Measurements from ENCODE around the gene CMTM6.
A peak's percentile ranks its signal among the peaks of the same experiment; 100 is the strongest.
"Not testable (repeated sequence)": the region's sequence is repeated elsewhere in the genome, so short reads cannot be mapped to it uniquely, and the experiment has no call there.

CMTM6 gene

DNA sequence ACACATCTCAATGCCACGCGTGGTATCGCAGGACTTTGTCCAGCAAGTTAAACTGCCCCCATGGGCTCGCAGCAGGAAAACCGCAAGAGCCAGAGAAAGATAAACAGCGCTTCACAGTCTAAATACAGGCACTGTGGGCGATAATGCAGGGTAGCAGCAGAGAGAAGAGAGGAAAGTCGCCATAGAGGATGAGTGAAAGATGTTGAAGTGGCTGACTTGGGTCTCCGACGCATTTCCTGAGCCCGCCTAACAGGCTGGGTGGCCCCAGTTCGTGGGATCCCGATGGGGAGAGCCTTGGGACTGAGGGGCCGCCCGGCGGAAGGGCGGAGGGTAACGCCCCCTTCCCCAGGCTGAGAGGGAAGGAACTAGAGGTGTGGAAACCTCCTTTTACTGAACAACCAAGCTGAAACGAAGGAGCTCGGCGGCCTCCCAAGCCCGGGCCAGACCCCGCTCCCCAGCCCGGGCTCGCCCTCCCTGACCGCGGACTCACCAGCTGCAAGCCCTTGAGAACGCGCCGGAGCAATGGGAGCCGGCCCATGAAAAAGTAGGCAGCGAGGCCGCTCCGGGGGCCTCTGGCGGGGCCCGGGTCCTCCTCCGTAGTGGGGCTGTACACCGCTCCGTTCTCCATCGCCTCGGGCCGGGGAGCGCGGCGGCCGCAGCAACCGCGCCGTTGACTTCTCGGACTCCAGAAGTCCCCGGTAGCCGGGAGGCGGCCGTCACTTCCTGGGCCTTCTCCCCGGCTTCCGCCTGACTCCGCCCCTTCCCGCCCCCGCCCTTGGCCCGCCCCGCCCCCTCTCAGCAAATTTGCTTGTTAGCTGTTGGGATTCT is at the start of gene CMTM6:
Gene CMTM6, minus strand, starts transcription at position 735 of the 828 bp plus-strand sequence. Its CDS starts 107 bp downstream, at position 628.
- DNase-seq (ENCODE audit: low read depth in 2 of 2), result peak; percentile 62 to 63

GRCh38 chr3:32552013-32552412 is 49.4 kb upstream of the CMTM6 start:
- no peak for DNase-seq (ENCODE audit: low read depth in 2 of 2)

- no peak for DNase-seq (ENCODE audit: low read depth in 2 of 2)
Observed at GRCh38 chr3:32551496-32551895, 48.8 kb upstream of the CMTM6 start.

DNA sequence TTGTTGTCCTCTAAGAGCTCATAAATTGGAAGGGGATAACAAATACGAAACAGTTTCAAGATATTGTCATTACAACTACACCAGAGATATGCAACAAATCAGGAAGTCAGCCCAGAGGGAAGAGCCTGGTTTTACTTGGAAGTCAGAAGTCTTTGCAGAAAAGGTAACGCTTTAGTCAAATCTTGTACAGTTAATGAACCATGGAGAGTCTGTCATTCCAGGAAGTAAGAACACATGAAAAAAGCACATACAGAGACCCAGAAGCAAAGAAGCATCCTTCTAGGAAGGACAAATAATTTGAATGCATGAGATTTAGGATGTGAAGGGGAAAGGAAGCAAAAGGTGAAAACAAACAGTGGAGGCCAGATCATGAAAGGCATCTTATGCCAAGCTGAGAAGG is 48.4 kb upstream of the CMTM6 start:
- no peak for DNase-seq (ENCODE audit: low read depth in 2 of 2)

DNA sequence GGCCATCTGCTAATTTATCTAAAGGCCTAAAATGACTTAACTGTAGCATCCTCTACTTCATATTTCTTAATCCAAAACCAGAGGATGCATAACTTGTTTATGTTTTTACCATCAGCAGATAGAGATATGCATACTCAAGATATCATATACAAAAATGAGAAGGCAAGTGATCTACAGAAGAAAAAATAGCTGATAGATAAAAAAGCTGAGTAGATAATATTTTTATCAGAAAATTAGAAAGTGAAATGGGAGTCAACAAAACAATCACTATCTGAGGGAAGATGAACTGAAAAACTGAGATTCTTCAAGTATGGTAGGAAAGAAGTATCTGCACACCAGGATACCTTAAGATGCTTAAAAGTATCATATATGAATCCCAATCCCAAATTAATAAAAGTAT is 42.7 kb upstream of the CMTM6 start:
- no peak for DNase-seq (ENCODE audit: low read depth in 2 of 2)

GRCh38 chr3:32544894-32545293 is 42.2 kb upstream of the CMTM6 start:
- DNase-seq (ENCODE audit: low read depth in 2 of 2), result no peak

- DNase-seq (ENCODE audit: low read depth in 2 of 2), result no peak
Observed at GRCh38 chr3:32542807-32543206, 40.2 kb upstream of the CMTM6 start.

DNA sequence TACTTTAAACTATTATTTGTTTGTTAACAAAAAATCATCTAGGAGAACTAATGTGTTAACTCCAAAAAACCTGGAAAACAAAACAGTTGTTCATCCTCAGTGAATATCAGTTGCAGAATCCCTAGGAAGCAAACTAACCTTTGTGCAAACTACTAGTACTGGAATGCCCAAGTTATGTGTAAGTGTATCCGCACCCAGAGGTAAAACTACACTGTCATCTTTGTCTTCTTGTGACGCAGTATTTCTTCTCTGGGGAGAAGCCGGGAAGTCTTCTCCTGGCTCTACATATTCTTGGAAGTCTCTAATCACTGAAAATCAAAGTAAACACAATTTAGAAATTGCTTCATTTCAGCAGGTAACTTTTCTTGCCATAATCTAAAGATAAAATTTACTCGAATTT is 38.2 kb upstream of the CMTM6 start:
- DNase-seq (ENCODE audit: low read depth in 2 of 2), result no peak

- DNase-seq (ENCODE audit: low read depth in 2 of 2), result no peak
Observed at GRCh38 chr3:32532434-32532833, 29.8 kb upstream of the CMTM6 start.

DNA sequence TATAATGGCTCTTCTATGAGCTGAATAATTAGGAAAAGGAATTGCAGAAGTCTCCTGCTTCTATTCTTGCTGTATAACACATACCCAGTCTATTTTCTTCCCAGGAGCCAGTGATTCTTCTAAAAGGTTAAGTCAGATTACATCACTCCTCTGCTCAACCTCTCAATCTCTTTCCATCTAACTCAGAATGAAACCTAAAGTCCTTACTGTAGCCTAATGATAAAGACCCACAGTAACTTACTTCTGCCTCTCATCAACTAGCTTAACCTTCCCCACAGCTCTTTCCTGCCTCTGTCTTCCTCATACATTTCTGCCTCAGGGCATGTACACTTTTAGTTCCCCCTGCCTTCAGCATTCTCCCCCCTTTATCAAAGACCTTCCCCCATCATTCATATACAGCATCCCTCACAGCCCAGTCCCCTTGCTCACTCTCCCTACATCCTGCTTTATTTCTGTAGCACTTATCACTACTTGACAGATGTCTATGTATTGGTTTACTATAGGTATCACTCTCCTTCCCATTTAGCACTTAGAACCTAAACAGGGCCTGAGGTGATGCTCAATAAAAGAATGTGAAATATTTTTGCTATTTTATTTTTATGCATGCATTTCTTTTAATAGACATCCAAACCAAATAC is 28.5 kb upstream of the CMTM6 start:
- DNase-seq (ENCODE audit: low read depth in 2 of 2), result no peak

DNA sequence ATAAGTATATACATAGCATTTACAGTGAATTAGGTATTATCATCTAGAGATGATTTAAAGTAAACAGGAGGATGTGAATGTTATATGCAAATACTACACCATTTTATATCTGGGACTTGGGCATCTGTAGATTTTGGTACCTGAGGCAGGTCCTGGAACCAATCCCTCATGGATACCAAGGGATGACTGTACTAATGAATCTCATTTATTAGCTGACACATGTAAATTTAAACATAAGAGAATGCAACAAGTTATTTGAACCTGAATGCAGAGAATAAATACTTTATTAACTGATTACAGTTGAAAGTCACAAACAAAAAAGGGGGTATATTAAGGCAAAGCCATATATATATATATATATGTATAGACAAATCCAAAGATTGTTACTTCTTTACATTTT is 23.1 kb upstream of the CMTM6 start:
- DNase-seq (ENCODE audit: low read depth in 2 of 2), result no peak

DNA sequence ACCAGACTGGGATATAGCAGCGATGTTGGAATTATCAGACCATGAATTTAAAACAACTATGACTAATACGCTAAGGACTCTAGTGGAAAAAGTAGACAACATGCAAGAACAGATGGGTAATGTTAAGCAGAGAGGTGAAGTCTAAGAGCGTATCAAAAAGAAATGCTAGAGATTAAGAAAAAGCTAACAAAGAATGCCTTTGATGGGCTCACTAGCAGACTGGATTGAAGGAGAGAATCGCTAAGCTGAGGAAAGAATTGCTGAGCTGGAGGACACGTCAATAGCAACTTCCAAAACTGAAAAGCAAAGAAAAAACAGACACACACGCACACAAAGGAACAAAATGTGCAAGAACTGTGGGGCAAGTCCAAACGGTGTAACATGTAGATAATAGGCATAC is 20.0 kb upstream of the CMTM6 start:
- DNase-seq (ENCODE audit: low read depth in 2 of 2), result no peak

DNA sequence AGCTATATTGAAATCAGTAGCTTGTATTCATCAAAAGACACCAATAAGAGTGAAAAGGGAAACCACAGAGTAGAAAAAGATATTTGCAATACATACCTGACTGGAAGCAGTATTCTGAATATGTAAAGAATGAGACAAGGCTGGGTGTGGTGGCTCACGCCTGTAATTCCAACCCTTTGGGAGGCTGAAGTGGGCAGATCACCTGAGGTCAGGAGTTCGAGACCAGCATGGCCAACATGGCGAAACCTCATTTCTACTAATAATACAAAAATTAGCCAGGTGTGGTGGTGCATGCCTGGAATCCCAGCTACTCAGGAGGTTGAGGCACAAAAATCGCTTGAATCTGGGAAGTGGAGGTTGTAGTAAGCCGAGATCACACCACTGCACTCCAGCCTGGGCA is 16.3 kb upstream of the CMTM6 start:
- DNase-seq (ENCODE audit: low read depth in 2 of 2), result not testable (repeated sequence)

GRCh38 chr3:32516751-32517150 is 14.1 kb upstream of the CMTM6 start:
- DNase-seq (ENCODE audit: low read depth in 2 of 2), result not testable (repeated sequence)

DNA sequence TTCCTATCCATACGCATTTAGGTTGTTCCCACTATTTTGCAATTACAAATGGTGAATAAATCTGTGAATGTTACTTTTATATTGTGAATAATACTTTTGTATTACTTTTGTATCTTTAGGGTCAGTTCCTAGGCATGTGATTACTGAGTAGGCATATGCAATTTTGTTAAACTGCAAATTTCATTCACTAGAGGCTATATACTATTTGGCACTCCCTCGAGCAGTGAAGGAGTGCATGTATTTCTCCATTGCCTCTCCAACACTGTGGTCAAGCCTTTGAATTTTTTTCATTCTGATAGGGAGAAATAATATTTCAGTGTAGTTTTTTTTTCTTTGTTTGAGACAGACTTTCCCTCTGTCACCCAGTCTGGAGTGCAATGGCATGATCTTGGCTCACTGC is 8.4 kb upstream of the CMTM6 start:
- DNase-seq (ENCODE audit: low read depth in 2 of 2), result no peak

- peak in 1 of 2 experiments; percentile 44 for DNase-seq (ENCODE audit: low read depth in 2 of 2)
Observed at GRCh38 chr3:32510075-32510724, 7.5 kb upstream of the CMTM6 start.

DNA sequence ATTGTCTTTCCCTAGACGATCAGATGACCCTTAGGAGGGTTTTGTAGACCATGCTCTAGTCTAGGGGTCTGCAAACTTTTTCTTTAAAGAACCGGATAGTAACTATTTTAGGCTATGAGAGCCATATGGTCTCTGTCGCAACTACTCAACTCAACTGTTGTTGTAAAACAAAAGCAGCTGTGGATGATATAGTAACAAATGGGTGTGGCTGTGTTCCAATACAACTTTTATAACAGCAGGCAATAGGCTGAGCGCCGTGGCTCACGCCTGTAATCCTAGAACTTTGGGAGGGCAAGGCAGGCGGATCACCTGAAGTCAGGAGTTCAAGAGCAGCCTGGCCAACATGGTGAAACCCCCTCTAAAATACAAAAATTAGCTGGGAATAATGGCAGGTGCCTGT is 6.1 kb upstream of the CMTM6 start:
- DNase-seq (ENCODE audit: low read depth in 2 of 2), result no peak

GRCh38 chr3:32506466-32506865 is 3.8 kb upstream of the CMTM6 start:
- DNase-seq (ENCODE audit: low read depth in 2 of 2), result no peak

- DNase-seq (ENCODE audit: low read depth in 2 of 2), result no peak
Observed at GRCh38 chr3:32502946-32503286, 264 bp upstream of the CMTM6 start.

- DNase-seq (ENCODE audit: low read depth in 2 of 2), result no peak
Observed at GRCh38 chr3:32501783-32502117, 902 bp downstream of the CMTM6 start.

DNA sequence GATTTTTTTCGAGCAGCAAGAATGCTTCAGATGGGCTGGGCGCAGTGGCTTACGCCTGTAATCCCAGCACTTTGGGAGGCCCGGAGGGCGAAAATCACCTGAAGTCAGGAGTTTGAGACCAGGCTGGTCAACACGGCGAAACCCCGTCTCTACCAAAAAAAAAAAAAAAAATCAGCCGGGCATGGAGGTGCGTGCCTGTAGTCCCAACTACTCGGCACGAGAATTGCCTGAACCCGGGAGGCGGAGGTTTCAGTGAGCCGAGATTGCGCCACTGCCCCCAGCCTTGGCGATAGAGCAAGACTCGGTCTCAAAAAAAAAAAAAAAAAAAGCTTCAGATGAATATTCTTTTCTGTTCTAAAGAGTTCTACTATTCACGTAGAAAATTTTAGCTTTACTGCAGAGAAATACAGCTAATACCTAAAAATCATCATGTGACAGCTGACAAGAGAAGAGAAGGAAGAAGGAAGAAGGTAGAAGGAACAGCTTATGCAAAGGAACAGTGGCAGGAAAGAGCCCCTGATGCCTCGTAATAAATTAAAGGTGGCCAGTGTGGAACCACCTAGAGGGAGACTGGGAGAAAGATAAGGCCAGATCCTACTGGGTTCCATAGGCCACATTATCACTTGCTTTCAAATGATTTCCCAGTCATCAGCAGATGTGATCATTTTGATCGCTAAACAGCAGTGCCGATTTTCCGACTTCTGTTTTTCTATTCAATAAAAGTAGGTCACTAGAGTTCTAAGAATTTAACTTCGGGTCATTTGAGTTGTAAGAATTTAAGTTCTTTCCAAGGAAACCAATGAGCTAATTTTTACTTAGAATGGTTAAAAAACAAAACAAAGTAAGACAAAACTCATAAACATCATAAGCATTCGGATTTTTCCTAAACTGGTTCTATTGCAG is 1.5 kb downstream of the CMTM6 start:
- DNase-seq (ENCODE audit: low read depth in 2 of 2), result no peak

GRCh38 chr3:32500231-32500630 is 2.4 kb downstream of the CMTM6 start:
- DNase-seq (ENCODE audit: low read depth in 2 of 2), result no peak
